Measurements from ENCODE around the gene GABRB1.
"Not testable (repeated sequence)": the region's sequence is repeated elsewhere in the genome, so short reads cannot be mapped to it uniquely, and the experiment has no call there.

The GABRB1 gene

DNA sequence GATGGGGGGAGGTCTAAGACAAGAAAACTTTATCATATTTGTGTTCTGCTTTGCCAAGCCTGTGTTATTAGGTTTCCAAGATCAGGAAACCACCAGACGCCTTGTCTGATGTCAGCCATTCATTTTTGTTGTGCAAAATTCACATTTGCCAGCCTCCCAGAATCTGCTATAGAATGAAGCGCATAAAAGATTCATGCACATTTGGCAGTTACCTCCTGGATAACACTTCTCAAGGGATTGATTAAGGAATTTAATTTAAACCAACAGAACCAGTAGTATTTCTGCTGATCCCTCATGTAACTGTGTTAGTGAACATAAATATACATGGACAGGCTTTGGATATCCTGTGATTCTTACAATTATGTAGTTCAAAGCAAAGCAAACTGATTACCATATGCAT lies 244.2 kb downstream of the GABRB1 start:
- Histone ChIP-seq H3K27ac (no peak overlapping the region), H3K36me3 (no peaks in the 10 kb centered on the region), H3K4me3 (ENCODE audit: low read depth in 1 of 2, low read length in 1 of 2) (no peak overlapping the region), H3K27me3 (no peaks in the 10 kb centered on the region), H3K4me1 (ENCODE audit: control insufficient read depth in 1 of 2, insufficient read depth in 1 of 2, low read depth in 1 of 2, low read length in 1 of 2) (no peaks in the 10 kb centered on the region), H3K9me3 (no peaks in the 10 kb centered on the region)
- TF ChIP-seq, protein P1, sequence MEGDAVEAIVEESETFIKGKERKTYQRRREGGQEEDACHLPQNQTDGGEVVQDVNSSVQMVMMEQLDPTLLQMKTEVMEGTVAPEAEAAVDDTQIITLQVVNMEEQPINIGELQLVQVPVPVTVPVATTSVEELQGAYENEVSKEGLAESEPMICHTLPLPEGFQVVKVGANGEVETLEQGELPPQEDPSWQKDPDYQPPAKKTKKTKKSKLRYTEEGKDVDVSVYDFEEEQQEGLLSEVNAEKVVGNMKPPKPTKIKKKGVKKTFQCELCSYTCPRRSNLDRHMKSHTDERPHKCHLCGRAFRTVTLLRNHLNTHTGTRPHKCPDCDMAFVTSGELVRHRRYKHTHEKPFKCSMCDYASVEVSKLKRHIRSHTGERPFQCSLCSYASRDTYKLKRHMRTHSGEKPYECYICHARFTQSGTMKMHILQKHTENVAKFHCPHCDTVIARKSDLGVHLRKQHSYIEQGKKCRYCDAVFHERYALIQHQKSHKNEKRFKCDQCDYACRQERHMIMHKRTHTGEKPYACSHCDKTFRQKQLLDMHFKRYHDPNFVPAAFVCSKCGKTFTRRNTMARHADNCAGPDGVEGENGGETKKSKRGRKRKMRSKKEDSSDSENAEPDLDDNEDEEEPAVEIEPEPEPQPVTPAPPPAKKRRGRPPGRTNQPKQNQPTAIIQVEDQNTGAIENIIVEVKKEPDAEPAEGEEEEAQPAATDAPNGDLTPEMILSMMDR (IDR thresholded peaks at IDR 0.05): no peak

DNA sequence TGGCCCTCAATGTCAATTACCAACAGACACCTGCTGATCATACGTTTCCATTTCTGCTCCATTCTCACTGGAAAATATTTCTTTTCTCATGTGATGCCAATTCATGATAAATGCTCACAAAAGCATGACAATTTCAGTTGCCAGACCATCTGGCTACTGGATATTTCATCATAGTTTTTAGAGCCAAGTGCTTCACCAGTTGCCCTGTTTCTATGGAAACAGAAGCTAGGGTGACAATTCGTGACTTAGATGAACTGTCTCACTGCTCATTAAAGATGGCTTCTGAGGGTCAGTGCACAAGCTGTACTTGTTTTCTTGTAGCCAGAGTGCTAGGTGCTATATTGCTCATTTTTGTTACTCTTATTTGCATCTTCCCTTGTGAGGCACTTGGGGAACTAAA lies 247.3 kb downstream of the GABRB1 start:
- Histone ChIP-seq H3K27ac (no peak overlapping the region), H3K4me3 (ENCODE audit: low read depth in 1 of 2, low read length in 1 of 2) (no peak overlapping the region), H3K27me3 (no peaks in the 10 kb centered on the region), H3K36me3 (no peaks in the 10 kb centered on the region), H3K4me1 (ENCODE audit: control insufficient read depth in 1 of 2, insufficient read depth in 1 of 2, low read depth in 1 of 2, low read length in 1 of 2) (no peaks in the 10 kb centered on the region), H3K9me3 (no peaks in the 10 kb centered on the region)
- TF ChIP-seq, protein P1 (IDR thresholded peaks at IDR 0.05): no peak

DNA sequence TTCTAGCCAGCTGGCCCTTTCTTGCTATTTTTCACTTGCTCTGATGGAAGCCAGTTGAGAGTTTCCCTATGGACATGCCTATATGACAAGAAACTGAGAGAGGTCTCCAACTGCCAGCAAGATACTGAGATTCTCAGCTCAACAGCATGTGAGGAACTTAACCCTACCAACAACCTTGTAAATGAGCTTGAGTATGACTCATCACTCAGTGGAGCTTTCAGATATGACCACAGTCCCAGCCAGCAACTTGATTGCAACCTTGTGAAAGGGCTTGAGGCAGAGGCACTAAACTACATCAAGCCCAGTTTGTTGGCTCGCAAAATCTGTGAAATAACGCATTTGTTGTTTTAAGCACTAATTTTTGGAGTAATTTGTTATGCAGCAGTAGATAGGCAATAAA lies 256.4 kb downstream of the GABRB1 start:
- Histone ChIP-seq H3K36me3 (no peaks in the 10 kb centered on the region), H3K4me1 (ENCODE audit: control insufficient read depth in 1 of 2, insufficient read depth in 1 of 2, low read depth in 1 of 2, low read length in 1 of 2) (no peaks in the 10 kb centered on the region), H3K4me3 (ENCODE audit: low read depth in 1 of 2, low read length in 1 of 2) (no peak overlapping the region), H3K9me3 (no peaks in the 10 kb centered on the region), H3K27ac (no peak overlapping the region), H3K27me3 (no peaks in the 10 kb centered on the region)
- TF ChIP-seq, protein P1 (IDR thresholded peaks at IDR 0.05): no peak

DNA sequence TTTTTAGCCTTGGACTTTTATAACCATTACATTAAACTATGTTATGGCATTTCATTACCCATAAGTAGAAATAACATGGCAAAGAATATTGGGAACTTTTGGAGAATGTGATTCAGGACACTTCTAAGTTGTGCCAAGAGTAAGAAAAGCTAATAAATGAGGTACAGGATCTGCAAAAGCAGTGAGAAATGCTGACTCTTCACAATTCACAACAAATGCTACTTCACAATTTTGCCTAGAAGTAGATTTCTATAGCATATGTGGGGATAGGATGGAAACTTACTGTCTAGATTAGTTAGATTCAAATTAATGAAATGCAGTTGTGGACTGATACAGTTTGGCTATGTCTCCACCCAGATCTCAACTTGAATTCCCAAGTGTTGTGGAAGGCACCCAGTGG lies 258.4 kb downstream of the GABRB1 start:
- no peaks in the 10 kb centered on the region for H3K9me3 ChIP-seq
- TF ChIP-seq, protein P1 (IDR thresholded peaks at IDR 0.05): no peak
- H3K4me1 ChIP-seq (ENCODE audit: control insufficient read depth in 1 of 2, insufficient read depth in 1 of 2, low read depth in 1 of 2, low read length in 1 of 2): no peaks in the 10 kb centered on the region
- no peak overlapping the region for H3K27ac ChIP-seq
- H3K27me3 ChIP-seq: no peaks in the 10 kb centered on the region
- H3K36me3 ChIP-seq: no peaks in the 10 kb centered on the region
- H3K4me3 ChIP-seq (ENCODE audit: low read depth in 1 of 2, low read length in 1 of 2): no peak overlapping the region

DNA sequence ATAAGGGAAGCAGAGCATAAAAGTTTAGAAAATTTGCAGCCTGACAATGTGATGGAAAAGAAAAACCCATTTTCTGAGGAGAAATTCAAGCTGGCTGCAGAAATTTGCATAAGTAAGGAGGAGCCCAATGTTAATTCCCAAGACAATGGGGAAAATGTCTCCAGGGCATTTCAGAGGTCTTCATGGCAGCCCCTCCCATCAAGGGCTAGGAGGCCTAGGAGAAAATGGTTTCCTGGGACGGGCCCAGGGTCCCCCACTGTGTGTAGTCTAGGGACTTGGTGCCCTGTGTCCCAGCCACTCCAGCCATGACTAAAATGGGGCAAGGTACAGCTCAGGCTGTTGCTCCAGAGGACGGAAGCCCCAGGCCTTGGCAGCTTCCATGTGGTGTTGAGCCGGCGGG lies 259.5 kb downstream of the GABRB1 start:
- H3K4me1 ChIP-seq (ENCODE audit: control insufficient read depth in 1 of 2, insufficient read depth in 1 of 2, low read depth in 1 of 2, low read length in 1 of 2); H3K36me3 ChIP-seq; H3K4me3 ChIP-seq (ENCODE audit: low read depth in 1 of 2, low read length in 1 of 2); H3K27me3 ChIP-seq; H3K27ac ChIP-seq; H3K9me3 ChIP-seq: not testable (repeated sequence)

DNA sequence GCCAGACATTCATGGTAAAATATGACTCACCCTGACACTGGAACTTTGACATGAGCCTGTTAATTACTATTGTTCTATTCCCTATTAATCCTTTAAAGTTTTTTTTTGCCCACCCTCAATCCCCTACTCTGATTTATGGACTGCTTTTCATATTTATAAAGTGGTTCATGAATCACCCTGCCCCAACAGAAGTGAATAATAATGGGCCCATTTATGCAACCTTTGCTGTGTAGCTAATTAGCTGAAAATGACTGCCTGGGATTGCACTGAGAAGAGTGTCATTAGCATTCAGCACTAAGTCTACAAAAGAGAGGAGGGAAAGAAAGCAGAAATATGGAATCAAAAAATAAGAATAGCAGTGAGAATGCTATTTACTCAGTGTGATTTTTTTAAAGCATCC lies 277.8 kb downstream of the GABRB1 start:
- Histone ChIP-seq H3K36me3 (no peaks in the 10 kb centered on the region), H3K27ac (no peak overlapping the region), H3K4me1 (ENCODE audit: control insufficient read depth in 1 of 2, insufficient read depth in 1 of 2, low read depth in 1 of 2, low read length in 1 of 2) (no peaks in the 10 kb centered on the region), H3K9me3 (no peaks in the 10 kb centered on the region), H3K27me3 (no peaks in the 10 kb centered on the region), H3K4me3 (ENCODE audit: low read depth in 1 of 2, low read length in 1 of 2) (no peak overlapping the region)
- TF ChIP-seq, protein P1 (IDR thresholded peaks at IDR 0.05): no peak

Data from neutrophil (primary cell).